Endometrium (tissue), 2 donors: ENCODE data around the gene CENPF.
"Not testable (repeated sequence)": the region's sequence is repeated elsewhere in the genome, so short reads cannot be mapped to it uniquely, and the experiment has no call there.

Experiments
- FAIRE-seq: peaks from 2 replicates; lab custom pipeline; 2012; peaks lifted over from hg19 to GRCh38; lab: Jason Lieb, UNC
- donor health status: control.
- donor health status: control.

Gene CENPF

DNA sequence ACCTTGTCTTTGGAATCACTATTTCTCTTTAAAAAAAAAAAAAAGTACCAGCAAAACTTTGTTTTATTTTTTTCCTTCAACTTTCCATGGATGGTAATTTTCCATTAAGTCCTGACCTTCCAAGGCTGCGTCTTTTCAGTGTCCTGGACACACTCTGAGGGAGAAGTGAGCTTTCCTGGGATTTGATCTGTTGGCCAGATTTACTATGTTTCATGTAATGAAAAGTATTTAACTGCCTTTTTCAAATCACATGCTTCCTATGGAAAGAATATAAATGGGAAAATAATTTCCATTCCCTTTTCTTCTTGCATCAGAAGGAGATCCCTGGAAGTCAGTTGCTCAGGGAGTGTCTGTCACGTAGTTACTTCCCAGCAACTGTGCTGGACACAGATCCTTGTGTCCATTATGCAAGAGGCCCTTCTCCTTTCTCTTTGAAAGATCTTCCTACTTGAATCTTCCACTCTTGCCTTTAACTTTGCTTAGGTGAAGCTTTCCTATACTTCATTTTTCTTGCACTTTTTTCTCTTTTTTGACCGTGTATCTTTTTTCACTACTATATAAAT is 59.3 kb downstream of the CENPF start:
- no peak for FAIRE-seq

GRCh38 chr1:214664651-214665433 is 61.8 kb downstream of the CENPF start:
- no peak for FAIRE-seq

GRCh38 chr1:214665606-214666110 is 62.7 kb downstream of the CENPF start:
- no peak for FAIRE-seq

GRCh38 chr1:214666674-214667073 is 63.7 kb downstream of the CENPF start:
- FAIRE-seq, result no peak

DNA sequence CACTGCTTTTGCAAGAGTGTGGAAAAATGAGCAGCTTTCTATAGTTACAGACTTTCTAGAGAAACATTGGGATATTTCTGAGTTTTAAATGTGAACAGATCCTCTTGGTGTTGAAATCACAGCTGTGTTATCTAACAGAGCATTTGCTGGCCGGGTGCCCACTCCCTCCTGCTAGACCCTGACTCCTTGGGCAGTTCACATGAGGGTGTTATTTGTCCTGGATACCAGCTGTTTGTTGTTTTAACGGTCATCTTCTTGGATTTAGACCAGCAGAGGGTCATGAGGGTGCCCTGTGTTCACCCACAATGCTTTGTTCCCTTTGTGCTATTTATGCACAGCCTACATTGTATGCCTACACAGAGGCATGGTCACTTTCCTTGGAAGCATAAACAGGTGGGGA is 67.1 kb downstream of the CENPF start:
- no peak for FAIRE-seq

DNA sequence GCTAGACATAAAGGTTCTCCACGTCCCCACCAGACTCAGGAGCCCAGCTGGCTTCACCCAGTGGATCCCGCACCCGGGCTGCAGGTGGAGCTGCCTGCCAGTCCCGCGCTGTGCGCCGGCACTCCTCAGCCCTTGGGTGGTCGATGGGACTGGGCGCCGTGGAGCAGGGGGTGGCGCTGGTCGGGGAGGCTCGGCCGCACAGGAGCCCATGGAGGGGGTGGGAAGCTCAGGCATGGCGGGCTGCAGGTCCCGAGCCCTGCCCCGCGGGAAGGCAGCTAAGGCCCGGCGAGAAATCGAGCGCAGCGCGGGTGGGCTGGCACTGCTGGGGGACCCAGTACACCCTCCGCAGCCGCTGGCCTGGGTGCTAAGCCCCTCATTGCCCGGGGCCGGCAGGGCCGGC is 70.0 kb downstream of the CENPF start:
- FAIRE-seq, result not testable (repeated sequence)

- FAIRE-seq, result no peak
Observed at GRCh38 chr1:214673576-214673975, 70.6 kb downstream of the CENPF start.

GRCh38 chr1:214675524-214675923 is 72.5 kb downstream of the CENPF start:
- FAIRE-seq, result not testable (repeated sequence)

GRCh38 chr1:214676747-214677146 is 73.8 kb downstream of the CENPF start:
- FAIRE-seq, result no peak

DNA sequence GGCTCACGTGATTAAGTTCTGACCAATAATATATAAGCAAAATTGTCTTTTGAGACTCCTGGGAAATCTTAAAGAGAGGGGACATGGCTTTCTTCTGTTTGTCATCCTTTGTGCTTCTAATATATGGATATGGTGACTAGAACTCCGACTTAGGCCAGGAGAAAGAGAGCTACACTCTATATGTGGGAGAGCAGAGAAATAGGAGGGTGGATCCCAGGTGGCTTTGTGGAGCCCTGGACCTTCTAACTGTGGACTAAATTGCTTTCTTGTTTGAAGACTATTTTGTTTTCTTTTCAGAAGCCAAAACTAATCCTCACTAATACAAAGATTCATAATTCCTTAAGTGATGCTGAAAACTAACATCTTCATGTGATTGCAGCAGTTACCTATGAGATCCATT is 75.0 kb downstream of the CENPF start:
- FAIRE-seq, result no peak

DNA sequence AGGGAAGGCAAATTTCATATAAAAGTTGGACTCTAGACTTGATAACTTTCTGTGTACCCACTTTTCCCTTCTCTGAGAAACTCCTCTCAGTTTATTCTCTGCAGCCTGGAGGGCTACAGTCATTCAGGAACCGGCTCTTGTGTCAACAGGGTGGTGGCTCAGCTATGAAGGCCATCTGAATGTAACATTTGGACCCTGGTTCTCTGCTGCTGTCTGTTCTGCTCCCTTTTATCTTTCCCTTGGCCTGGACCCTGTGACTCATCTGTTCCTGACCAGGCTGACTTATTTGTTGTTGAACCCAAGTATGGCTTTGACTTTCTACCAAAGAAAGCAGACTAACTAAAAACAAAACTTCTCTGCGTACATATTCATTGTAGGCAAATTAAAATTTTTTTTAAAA is 75.4 kb downstream of the CENPF start:
- no peak for FAIRE-seq

DNA sequence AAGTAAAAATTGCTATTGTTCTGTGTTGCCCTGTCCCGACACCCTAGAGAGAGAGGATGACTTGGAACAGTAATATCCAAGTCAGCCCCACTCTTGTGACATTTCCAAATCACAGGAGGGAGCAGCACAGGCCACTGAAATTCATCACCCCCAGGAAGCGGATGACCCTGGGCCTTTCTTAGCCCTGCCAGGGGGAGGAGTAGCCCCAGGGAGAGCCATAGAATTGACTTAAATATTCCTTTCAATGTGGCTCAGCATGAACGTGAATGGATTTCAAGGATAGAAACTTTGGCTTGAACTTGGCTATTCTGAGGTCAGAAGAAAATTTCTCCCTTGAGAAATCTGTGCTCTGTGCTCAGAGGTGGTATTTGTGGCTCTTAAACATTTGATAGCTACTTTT is 80.6 kb downstream of the CENPF start:
- FAIRE-seq, result no peak

DNA sequence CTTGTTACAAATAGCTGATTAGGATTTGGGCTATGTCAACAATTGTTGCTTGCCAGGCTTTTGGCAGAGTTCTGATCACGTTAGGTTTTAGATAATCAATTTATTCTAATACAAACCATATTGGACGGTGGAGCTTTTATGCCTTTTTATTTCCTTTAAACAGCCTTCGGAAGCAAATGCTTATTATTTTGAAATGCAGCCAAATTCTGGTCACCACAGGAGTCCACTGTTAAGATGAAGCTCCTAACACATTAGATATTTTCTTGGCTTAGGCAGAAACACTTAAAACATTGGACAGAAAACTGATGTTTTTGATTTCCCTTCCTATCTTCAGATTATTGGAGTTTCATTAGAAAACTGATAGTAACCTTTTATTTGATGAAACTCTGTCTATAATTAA is 82.9 kb downstream of the CENPF start:
- FAIRE-seq, result no peak

GRCh38 chr1:214686497-214686896 is 83.5 kb downstream of the CENPF start:
- no peak for FAIRE-seq

DNA sequence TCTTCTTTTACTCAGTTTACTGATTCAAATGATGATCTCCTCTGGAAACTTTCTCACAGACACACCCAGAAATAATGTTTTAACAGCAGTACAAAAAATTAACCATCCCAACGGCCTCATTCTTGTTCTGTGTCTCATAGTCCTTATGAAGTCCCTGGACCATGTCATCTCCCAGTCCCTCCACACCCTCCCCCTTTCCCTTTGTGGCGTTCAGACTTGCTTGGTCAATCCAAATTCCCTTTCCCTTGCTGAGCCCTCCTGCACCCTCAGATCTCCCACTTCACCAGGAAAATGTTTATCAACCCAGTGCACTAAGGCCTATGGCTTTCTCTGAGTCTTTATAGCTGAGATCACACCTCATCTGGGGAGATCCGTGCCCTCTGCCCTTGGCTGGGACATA is 85.9 kb downstream of the CENPF start:
- no peak for FAIRE-seq

DNA sequence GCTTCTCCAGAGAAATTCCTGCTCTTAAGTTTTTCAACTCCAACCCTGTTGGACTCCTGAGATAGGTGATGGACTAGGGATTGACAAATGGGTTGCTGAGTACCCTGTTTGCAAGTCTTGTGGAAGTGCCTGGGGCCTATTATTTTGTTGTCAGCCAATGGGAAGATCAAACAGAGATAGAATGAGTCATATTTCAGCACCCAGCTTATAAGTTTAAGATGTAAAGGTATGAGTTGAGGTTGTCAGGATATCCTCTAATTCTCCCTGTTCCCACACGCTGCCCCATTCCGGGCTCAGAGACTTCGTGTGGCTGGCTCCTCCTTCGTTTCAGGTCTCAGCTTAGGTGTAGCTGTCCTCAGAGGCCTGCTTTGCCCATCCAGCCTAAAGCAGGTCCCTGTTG is 91.8 kb downstream of the CENPF start:
- no peak for FAIRE-seq

DNA sequence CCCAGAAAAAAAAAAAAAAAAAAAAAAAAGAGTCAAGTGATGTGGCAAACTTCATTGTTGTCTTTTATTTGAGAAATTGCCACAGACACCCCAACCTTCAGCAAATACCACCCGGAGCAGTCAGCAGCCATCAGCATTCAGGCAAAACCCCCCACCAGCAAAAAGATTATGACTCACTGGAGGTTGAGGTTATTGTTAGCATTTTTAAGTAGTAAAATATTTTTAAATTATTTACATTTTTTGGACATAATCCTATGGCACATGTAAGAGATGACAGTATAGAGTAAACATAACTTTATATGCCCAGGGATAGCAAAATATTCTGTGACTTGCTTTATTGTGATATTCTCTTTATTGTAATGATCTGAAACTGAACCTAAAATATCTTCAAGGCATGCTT is 95.6 kb downstream of the CENPF start:
- FAIRE-seq, result no peak

- FAIRE-seq, result no peak
Observed at GRCh38 chr1:214700437-214700836, 97.4 kb downstream of the CENPF start.

DNA sequence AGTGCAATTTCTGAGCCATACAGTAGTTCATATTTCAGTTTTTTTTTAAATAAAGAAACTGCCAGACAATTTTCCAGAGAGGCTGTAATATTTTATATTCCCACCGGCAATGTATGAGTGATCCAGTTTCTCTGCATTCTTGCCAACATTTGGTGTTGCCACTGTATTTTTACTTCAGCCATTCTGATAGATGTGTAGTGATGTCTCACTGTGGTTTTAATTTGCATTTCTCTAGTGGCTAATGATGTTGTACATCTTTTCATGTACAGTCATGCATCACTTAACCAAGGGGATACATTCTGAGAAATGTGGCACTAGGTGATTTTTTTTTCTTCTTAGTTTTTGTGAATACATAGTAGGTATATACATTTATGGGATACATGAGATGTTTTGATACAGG is 99.6 kb downstream of the CENPF start:
- FAIRE-seq, result no peak

DNA sequence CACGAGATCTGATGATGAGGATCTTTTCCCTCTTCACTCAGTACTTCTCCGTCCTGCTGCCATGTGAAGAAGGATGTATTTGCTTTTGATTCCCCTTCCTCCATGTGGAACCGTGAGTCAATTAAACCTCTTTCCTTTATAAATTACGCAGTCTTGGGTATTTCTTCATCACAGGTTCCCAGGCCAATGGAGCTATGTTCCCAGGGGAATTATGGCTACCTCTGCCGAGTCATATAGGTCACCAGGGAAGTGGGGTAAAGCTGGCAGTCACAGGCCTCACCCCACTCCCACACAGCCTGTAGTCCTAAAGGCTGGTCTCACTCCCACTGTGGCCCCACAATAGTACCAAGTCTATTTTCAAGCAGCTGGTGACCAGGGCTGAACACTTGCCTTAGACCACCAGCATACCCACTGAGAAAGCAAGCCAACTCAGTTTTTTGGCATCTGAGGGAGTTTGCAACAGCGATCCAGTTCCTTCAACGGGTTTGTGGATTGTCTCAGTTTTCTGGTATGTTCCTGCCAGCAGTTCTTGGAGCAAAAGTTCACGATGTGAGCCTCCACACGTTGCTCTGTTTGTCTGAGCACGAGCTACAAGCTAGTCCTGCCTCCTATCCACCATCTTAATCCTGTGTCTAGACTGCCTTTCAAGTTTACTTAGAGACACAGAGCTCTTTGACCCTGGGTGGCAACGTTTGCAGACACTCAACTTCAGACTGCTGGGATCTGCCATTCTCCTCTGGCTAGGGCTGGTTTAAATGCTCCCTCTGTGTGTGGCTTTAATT is 104.5 kb downstream of the CENPF start:
- no peak for FAIRE-seq

DNA sequence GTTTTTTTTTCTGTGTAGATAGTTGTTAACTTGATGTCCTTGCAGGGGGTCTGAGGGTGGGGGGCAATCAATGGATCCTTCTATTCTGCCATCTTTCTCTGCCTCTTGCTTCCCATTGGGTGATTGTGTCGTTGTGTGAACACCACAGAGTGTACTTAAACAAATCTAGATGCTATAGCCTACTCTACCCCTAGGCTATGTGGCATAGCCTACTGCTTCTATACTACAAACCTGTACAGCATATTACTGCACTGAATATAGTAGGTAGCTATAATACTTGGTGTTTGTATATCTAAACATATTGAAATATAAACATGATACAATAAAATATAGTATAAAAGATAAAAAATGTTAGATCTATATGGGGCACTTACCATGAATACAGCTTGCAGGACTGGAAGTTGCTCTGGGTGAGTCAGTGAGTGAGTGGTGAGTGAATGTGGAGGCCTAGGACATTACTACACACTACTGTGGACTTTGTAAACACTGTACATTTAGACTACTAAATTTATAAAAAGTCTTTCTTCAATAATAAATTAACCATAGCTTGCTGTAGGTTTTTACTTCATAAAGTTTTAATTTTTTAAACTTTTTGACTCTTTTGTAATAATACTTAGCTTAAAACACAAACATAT is 105.4 kb downstream of the CENPF start:
- FAIRE-seq, result no peak

DNA sequence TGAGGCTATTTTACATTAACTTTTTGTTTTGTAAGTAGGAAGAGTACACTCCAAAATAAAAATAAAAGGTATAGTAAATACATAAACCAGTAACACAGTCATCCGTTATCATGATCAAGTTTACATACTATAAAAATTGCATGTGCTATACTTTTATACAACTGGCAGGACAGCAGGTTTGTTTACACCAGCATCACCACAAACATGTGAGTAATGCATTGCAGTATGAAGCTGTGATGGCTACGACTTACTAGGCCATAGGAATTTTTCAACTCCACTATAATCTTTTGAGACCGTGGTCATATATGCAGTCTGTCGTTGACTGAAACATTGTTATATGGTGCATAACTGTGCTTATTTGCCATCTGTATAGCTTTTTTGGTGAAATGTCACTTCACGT is 106.2 kb downstream of the CENPF start:
- no peak for FAIRE-seq

GRCh38 chr1:214712737-214713136 is 109.7 kb downstream of the CENPF start:
- no peak for FAIRE-seq
